GM19351 (cell line): Measurements from ENCODE around the gene PSMG2.
"Not testable (repeated sequence)": the region's sequence is repeated elsewhere in the genome, so short reads cannot be mapped to it uniquely, and the experiment has no call there.

Source experiments
- ATAC-seq: cut with Tn5 transposase; IDR thresholded peaks from one replicate; pipeline ENCODE4 v1.9.1; 2021; ENCODE audit warnings: mild to moderate bottlenecking, moderate library complexity; ENCODE audit not compliant: unreplicated experiment

Gene PSMG2

DNA sequence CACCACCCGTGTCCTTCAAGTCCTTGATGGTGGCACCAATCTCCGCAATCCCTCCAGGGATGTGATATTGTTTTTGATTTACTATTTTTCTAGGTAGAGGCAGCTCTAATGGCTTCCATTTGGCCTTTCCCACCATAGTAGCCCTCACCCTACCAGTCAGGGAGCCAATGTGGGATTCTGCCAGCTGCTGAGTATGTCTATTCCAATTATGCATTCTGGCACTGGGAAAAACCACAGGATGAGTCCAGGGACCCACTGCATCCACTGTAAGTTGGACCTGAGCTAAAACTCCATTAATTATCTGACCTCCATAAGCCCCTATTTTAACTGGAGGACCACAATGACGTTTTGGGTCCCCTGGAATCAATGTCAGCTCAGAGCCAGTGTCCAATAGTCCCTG is 55.7 kb downstream of the PSMG2 start:
- not testable (repeated sequence) for ATAC-seq

GRCh38 chr18:12765126-12765525 is 62.3 kb downstream of the PSMG2 start:
- no peak for ATAC-seq

DNA sequence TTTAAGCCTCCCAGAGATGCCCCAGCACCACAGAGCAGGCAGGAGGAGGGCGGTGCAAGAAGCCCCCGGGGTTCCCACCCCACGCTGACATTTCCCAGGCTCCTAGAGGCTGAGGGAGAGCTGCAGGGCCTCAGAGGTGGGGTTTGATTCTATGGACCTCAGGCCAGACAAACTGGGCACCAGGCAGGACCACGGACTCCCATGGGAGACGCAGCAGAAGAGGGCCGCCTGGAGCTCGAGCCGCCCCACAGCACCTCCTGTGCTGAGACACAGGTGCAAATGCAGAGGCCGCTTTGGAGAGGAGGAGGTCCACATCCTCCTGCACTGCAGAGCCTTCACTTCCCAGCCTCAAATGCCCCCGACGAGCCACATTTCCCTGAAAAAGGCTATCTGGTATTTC is 62.7 kb downstream of the PSMG2 start:
- no peak for ATAC-seq

DNA sequence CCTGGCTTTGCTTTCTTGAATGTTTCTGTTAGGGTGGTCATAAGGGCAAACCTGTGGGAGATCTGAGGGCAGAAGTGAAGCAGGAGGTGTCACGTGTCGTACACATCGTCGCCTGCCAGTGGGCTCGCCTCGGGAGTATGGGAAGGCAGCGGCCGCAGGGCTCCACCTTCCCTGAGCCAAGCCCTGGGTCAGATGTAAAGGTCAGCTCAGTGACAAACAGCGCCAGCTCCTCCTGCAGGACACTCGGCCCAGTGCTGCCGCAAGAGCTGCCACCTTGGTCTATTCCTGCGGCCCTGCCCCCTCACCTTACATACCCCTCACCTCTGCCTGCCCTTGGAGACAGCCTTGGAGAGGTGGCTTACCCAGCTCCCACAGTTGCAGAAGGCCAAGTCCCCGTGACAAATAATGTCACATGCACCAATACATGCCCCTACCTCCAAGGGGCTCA is 64.2 kb downstream of the PSMG2 start:
- no peak for ATAC-seq

- no peak for ATAC-seq
These were observed 64.8 kb downstream of the PSMG2 start for GRCh38 chr18:12767580-12768155.

DNA sequence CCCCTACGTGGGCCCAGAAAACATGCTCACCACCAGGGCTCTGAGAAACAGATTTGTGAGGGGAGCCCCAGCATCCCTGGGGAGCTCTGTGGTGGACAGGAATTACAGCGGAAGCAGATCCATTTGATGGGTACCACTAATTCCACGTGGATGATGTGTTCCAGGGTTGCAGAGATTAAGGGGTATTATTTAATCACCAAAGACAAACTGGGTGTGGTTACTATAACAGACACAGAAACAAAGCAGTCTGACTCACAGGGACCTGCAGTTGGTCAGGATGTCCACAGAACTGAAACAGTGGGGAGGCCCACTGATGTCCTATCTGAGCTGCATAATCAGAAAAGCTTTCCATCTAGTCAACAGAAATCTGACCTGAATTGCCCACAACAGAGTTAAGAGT is 65.8 kb downstream of the PSMG2 start:
- no peak for ATAC-seq

- ATAC-seq = no peak
These were observed 66.3 kb downstream of the PSMG2 start for GRCh38 chr18:12769136-12769535.

DNA sequence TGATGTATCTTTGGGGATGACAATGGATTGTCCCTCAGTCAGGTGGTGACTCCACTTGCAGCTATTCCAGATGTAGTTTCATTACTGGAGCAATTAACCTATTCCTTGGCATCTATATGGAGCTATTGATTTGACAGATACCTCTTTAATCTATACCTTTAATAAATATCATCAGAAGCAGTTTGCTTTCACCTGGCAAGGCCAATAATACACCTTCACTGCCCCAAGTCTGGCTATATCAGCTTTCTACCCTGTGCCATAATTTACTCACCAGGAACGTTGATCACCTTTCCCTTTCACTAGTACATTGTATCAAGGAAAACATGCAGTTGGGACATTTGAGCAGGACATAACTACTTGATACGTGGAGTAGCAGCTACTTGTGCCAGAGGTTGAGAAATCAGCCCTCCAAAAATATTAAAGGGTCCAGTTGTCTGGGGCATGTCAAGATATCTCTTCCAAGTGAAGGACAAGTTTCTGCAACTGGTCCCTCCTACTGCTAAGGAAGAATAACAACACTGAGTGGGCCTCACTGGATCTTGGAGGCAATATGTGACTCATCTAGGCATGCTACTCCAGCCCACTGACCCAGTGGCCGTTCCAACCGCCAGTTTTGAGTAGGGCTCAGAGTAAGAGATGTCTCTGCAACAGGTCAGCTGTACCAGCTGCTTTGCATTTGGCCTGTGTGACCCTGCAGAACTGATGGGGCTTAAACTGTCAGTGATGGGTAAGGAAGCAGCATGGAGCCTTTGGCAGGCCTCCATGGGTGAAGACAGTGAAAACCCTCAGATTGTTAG is 67.0 kb downstream of the PSMG2 start:
- ATAC-seq = no peak

GRCh38 chr18:12770469-12771219 is 67.8 kb downstream of the PSMG2 start:
- ATAC-seq = no peak

DNA sequence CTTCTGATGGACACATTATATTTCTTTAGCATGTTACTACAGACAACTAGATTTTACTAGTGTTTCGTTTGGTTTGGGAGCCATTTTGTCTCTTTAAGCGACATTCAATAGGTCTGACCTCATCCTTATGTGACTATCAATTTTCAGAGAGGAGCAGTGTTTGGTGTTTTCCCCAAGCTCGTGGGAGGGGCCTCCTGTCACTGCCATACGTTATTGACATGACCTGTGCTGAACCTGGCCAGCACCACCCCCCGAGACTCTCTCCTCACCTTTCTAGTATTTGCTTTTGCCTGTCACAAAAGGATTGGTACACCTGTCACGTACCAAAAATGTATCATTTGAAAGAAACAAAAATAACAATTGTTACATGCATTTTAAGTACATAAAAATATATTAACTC is 69.3 kb downstream of the PSMG2 start:
- no peak for ATAC-seq

GRCh38 chr18:12773369-12773768 is 70.5 kb downstream of the PSMG2 start:
- ATAC-seq = no peak

GRCh38 chr18:12774982-12775381 is 72.1 kb downstream of the PSMG2 start:
- no peak for ATAC-seq
